Measurements from ENCODE around the gene PTPRM.
"Not testable (repeated sequence)": the region's sequence is repeated elsewhere in the genome, so short reads cannot be mapped to it uniquely, and the experiment has no call there.

PTPRM gene

DNA sequence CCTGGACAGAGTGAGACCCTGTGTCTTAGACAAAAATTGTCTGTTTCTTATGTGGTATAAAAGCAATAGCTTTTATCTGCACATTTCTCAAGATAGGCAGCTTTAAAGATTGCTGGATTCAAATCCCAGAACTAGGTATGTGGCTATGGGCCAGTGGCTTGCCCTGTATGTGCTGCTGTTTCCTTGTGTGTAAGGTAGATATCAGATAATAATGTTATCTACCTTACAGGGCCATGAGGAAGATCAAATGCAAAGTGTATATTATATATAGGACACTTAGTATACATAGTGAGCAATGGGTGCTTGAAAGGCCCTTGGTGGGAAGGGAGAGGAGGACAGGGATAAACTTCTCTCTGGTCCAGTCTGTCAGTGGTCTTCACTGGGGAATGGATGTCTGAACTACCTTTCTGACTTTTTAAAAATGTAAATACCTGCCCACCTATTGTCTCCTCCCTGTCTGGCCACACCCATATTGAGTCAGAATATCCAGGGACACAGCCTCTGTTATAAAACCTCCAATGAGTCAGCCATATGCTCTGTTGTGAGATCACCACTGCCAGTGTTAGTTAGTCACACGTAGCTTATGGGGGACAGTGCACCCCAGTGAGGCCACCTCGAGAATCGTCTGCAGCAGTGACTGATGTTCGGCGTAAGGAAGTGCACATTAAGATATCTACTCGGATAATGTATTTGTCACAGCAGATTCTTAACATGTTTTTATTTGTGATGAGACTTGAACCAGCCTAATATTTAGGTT is 383.4 kb downstream of the PTPRM start:
- DNase-seq (ENCODE audit: low spot score): no peak

DNA sequence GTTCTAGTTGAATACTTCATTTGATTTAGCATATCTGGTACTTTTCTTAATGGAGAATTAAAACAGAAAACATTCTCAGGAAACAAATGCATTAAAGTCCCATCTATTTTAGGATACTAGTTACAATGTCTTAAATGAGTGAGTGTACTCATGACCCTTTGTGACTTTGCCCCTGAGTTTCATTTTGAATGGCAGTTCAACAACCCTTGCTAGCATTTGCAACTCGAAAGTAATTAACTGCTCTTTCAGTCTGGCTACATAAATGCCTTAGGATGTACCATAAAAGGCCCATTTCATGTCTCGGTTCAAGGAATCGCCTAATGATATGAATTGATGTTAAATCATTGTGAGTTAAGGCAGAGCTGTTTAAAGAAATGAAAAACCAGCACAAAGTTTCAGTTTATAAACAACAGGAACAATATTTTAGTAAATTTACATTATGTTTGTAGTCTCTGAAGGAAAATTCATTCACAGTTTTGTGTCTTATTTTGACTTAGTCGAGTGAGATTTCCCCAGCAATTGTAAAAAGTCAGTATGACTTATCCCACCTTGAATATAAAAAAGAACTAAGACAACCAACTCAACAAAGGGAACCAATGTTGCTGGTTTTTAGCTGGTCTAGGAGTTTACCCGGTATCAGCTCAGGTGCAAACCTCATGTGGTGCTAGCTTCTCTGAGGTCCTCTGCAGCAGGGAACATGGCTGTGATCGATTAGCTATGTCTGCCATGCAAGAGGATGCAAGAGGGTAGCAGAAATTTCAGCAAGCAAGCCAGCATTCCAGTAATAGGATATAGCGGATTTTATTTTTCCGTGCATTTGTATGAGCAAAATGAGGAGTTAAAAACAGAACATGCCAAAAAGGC is 386.2 kb downstream of the PTPRM start:
- DNase-seq (ENCODE audit: low spot score): no peak

DNA sequence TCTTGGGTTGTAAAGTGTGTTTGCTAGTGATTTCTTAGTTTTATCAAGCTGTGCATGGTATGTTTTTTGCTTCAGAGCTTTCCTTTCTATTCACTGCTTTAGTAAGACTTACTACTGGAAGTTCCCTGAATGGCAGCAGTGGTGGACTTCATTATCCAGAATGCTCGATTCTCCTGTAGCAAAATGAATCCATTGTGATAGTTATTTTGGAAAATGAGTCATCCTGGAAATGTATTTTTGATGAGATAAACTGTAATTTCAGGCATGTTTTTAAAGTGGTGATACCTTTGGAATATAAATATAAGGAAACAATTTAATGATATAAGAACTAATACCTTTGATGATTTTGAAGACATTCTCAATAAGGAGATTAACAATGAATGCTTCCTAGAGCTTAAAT is 387.1 kb downstream of the PTPRM start:
- DNase-seq (ENCODE audit: low spot score): no peak

DNA sequence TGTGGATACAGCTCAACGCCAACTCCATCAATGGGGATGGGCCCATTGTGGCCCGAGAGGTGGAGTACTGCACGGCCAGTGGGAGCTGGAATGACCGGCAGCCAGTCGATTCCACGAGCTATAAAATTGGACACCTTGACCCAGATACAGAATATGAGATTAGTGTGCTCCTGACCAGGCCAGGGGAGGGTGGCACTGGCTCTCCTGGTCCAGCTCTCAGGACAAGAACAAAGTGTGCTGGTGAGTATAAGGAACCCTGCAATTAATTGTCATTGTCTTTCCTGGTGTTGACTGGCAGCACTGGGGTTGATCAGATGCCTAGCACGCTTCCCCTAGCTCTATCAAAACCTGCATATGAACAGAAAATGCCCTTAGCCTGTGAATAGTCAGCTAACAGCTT is 388.1 kb downstream of the PTPRM start:
- DNase-seq (ENCODE audit: low spot score): no peak

DNA sequence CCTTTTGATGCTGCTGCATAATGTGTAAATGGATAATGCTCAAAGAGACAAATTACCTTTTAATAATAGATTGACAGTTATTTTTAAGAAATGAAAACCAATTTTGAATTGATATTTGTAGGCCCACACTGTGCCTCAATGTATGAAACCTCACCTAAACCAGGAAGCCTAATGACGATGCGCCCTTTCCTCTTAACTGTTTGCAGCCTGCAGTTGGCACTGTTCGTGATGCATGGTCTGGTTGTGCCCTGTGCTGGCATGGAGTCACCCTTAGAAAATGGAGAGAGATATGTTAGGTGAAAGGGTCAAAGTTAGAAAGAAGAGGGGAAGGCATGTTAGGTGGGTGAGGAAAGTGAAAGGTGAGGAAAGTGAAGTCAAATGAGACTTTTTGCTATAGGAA is 390.2 kb downstream of the PTPRM start:
- DNase-seq (ENCODE audit: low spot score): no peak

DNA sequence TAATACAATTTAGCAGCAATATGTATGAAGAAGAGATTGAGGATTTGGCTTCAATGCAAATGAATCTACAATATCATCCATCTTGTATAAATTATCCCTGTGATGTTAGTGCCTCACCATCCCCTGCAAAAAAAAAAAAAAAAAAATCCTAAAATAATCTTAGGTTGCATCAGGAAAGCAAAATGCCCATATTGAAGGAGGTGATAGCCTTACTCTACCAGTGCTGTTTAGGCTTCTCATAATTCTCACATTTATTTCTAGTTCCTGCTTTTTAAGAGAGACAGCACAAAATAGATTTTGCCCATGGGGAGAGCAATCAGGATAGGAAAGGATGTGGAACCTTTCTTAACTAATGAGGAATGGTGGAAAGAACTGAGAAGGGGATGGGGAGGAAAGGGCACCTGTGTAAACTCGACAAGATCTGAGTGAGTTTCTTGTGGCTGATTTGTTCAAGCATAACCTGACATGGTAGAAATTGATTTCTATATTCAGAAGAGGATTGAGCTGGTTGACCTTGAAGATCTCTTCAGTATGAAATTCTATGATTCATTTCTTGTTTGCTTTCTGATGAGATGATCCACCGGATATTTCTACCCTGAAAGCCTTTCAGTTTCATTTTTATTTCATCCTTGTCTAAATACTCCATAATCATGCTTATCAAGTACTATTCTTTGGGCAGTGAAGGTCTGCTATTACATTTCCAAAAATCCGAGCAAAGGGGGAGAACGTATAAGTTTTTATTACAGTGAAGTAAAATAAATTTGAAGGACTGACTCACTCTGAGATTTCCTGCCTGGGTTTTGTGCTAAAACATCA is 391.2 kb downstream of the PTPRM start:
- DNase-seq (ENCODE audit: low spot score): no peak

DNA sequence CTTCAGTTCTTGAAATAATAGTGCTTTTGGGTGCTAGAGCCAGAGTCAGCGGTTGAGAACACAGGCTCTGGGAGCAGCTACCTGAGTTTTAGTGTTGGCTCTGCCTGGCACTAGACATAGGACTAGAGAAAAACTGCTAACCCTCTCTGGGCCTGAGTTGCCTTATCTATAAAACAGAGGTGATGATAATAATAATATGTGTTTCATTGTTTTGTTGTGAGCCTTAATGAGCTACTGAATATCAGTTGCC is 391.7 kb downstream of the PTPRM start:
- DNase-seq (ENCODE audit: low spot score): no peak

DNA sequence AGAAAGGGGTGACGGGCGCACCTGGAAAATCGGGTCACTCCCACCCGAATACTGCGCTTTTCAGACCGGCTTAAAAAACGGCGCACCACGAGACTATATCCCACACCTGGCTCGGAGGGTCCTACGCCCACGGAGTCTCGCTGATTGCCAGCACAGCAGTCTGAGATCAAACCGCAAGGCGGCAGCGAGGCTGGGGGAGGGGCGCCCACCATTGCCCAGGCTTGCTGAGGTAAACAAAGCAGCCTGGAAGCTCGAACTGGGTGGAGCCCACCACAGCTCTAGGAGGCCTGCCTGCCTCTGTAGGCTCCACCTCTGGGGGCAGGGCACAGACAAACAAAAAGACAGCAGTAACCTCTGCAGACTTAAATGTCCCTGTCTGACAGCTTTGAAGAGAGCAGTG is 399.6 kb downstream of the PTPRM start:
- not testable (repeated sequence) for DNase-seq (ENCODE audit: low spot score)

DNA sequence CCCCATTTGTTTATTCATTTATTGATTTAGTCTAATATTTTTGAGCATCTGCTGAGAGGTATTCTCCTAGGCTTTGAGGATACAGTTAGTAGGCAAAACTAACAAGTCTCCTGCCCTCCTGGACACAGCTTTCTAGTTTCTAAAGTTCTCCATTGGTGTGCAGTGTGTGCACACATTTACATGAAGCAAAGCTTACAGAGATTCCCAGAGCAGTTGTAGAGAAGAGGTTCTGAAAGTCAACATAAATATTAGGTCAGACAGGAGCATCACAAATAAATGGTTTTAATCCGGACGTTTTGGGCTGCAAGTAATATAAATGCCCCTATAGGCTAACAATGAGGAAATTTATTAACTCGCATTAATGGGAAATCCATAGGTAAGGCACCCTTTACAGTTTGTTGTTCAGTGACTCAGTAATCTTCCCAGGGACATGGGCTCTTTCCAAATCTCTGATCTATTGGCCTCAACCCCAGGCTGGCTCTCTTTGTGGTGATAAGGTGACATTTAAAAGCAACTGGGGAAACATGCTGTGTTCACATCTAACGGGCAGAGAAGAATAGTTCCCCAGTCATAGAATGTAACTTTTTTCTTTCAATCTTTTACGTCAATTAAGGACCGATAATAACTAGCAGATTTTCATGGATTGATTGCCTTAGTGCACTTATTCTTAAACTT is 407.2 kb downstream of the PTPRM start:
- no peak for DNase-seq (ENCODE audit: low spot score)

DNA sequence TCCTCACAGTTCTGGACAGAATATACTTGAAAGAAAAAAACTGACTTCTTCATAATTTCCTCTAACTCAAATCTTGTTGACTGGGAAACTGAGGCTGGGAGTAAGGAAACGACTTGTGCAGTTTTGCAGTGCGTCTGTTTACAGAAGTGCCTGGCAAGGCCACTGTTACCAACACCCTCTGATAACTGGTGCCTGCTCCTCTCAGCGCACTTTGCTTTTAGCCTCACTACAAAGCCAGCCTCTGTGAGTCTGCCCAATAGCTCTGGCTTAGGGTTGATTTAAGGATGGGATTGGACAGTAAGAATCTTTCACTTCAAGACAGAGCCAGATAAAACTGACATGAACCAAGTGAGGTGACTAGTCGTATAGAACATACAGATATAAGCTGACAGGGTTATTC is 410.8 kb downstream of the PTPRM start:
- DNase-seq (ENCODE audit: low spot score): no peak

DNA sequence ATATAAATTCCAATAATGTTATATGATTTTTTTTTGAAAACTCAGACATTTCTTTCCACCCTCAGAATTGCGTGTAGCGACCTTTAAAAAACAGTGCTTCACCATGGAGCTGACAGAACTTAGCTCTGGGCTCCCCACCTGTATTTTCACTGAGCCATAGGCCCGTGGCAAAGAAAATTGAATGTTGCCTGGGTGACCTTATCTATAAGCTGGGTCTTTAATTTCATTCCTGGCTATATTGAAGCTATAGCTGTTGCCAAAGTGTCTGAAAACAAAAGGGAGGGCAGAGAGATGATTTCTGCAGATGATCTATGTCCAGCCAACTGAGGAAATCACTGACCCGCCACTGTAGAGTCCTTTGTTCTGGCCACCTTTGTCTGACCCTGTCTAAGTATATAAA is 411.7 kb downstream of the PTPRM start:
- no peak for DNase-seq (ENCODE audit: low spot score)

DNA sequence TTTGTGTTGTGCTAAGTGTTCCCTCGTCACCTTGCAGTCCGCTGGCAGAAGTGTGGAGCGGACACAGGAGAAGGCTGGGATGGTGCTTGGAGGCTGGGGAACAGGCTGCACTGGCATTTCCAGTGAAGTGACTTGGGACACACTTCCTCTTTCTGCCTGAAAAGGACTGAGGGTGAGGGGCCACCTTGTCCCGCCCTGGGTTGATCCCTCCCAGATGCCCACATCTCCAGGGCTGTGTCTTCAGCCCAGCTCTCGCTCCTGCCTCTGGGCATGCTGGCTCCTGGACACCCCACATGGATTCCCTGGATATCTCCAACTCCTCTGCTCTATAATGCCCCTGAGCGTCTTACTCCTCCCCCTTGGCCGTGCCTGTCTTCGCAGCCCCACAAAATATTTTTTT is 412.6 kb downstream of the PTPRM start:
- DNase-seq (ENCODE audit: low spot score): no peak

DNA sequence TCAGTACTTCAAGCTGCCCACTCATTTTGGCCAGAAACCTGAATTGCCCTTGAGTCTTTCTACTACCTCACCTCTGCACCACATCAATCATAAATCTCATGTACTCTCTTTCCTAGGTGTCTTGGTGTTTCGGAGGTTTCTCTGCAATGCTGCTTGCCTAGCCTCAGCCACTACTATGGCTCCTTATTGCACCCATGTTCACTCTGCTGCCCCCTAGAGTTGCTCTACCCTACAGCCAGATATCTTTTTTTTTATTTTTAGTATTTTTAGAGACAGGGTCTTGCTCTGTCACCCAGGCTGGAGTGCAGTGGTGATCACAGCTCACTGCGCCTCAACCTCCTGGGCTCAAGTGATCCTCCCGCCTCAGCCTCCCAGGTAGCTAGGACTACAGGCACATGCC is 413.0 kb downstream of the PTPRM start:
- DNase-seq (ENCODE audit: low spot score): no peak

DNA sequence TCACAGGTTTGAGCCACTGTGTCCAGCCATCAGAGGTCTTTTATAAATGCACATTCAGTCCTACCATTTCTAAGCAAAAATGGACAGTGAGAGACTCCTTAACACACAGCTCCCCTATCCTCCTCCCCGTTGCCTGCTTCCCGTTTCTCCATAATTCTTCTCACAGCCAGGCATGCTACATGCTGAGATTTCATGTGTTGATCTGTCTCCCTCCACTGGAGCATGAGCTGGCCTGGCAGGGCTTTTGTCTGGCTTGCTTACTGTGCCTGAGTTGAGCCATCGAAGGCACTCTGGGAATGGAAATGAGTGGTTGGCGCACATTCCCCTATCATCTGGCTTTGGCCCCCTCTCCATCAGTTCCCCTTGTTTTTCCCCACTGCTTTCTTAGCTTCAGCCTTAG is 413.5 kb downstream of the PTPRM start:
- DNase-seq (ENCODE audit: low spot score): no peak

DNA sequence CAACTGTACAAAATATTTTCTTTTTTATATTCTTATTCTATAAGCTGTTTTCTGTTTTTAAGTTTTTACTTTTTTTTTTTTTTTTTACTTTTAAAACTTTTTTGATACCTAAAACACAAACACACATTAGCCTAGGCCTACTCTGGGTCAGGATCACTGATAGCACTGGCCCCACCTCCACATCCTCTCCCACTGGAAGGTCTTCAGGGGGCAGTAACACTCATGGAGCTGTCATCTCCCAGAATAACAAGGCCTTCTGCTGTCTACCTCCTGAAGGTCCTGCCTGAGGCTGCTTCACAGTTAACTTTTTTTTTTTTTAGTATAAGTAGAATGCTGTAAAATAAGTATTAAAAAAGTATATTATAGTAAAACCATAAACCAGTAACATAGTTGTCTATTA is 415.1 kb downstream of the PTPRM start:
- no peak for DNase-seq (ENCODE audit: low spot score)

DNA sequence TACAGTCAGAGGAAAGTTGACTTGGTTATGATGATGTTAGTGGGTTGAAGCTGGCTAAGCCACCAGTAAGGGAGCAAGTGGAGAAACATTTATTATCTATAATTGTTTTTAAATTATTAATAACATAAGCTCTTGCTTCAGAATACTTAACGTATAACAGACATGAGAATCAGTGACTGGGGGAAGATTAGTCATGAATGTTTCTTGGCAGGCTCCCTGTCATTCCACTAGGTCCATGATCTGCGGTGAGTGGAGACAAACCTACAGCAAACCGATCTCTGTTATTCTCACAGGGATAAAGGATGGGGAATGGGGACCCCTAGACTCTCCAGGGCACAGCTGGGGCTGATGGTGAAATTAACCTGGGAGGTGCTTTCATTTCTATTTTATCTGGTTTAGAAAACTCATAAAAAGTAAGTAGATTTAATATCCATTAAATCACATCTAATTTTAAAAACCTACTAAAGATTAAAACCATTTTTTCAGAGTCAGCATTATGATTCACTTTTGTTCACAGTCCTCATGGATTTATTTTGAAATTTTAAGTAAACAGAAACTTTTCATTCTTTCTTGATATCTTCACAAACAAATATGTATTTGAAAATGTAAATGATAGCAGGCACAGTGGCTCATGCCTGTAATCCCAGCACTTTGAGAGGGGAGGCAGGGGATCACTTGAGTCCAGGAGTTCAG is 420.3 kb downstream of the PTPRM start:
- DNase-seq (ENCODE audit: low spot score): no peak

DNA sequence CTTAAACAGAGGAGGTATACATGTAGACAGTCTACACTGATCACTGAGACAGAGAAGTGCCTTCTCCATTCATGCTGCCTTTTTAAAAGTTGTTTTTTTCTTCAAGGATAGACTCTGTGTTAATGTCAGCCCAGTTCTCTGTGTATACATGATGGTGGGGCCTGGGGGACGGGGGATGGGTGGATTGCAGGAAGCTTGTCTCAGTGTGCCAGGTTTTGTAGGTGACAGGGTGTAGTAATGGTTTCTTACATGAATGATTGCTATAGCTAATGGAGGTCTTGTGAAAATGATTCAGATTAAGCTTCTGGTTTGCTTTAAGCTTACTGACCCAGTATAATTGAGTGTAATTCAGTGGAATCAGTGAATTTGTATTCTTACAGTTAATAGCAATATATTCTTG is 423.6 kb downstream of the PTPRM start:
- DNase-seq (ENCODE audit: low spot score): no peak

DNA sequence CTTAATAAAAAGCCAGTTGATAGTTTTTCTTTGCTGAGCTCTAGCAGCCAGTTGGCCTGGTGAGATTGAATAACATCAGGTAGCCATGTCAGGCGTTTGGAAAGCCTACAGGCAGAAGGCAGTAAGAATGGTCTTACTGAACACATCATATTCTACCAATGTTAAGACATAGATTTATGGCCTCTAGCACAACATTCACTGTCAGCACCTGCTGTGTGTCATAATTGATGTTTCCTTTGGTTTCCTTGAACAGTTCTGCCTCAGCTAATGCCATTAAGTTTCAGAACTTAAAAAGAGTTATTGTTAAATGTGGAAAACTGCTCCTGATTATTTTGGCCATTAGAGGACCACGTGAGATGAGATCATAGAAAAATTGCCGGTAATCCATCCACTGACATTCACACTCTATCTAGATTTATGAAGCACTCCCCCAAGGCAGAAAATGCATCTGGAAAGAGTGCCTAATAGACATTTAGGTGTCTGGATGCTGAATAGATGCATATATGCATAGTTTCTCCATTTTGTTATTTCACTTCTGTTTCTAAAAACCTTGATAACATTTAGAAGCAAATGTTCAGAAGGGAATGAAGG is 434.7 kb downstream of the PTPRM start:
- DNase-seq (ENCODE audit: low spot score): no peak

DNA sequence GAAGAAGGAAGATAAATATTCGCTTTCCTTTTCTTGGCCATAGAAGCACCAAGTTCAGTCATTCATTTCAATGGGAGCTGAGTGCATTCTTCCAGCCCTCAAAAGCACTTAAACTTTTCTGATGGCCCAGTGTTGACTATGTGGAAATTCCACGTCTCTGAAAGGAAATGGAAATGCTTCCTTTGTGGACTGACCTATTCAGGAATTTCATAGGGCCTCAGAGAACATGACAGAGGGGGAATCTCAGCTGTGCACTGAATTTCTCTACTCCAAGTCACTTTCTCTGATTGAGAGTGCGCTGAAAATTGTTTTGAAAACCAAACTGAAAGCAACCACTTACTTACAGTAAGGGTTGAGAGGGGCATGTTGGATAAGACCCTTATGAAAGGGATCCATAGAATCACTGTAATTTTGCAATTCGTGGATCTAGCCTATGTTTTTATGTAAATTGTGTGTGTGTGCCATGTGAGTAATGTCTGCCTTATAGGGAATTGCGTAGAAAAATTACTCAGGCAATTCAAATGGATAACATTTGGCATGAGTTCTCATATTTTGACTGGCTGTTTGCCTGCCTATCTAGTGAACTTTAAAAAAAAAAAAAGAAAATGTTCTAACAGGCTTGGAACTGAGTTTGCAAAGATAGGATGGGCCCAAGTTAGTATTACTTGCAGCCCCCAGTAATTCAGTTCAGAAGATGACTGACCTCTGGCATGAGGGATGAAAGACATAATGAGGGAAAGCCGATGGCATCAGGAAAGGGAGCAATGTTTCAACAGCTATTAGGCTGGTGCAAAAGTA is 437.0 kb downstream of the PTPRM start:
- DNase-seq (ENCODE audit: low spot score): no peak

DNA sequence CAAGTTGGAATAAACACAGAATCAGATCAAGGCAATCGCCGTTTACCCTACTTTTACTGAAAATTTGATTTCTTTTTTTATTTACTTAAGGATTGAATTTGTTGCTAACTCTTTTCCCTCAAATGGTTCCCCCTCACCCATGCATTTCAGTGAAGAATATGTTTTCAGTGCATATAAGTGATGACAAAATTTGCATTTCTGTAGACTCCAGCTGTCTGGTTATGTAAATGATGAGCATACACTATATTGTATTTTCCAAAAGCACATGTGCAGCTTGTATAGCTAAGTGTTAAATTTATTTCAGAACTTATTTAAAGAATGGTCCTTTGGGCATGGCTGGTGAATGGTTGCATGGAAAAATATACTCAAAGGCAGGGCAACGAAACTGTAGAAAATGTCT is 437.7 kb downstream of the PTPRM start:
- DNase-seq (ENCODE audit: low spot score): no peak
